NCI-H146 (cell line): Measurements from ENCODE around the gene ADAMTSL3.

Source experiments
- DNase-seq: peaks from one replicate; lab custom pipeline; 2025; lab: John Stamatoyannopoulos, UW

ADAMTSL3 gene

GRCh38 chr15:83977992-83978391 lies 324.1 kb downstream of the ADAMTSL3 start:
- DNase-seq: no peak

GRCh38 chr15:83978588-83978987 lies 324.7 kb downstream of the ADAMTSL3 start:
- no peak for DNase-seq

GRCh38 chr15:83980637-83981036 lies 326.7 kb downstream of the ADAMTSL3 start:
- DNase-seq: no peak

- DNase-seq: no peak
These were observed 328.8 kb downstream of the ADAMTSL3 start for GRCh38 chr15:83982748-83983147.

GRCh38 chr15:83983634-83984458 lies 329.9 kb downstream of the ADAMTSL3 start:
- no peak for DNase-seq

GRCh38 chr15:83984601-83985000 lies 330.7 kb downstream of the ADAMTSL3 start:
- DNase-seq: no peak

- DNase-seq: no peak
These were observed 337.2 kb downstream of the ADAMTSL3 start for GRCh38 chr15:83991163-83991562.

GRCh38 chr15:83992324-83993031 lies 338.6 kb downstream of the ADAMTSL3 start:
- DNase-seq: no peak

- no peak for DNase-seq
These were observed 339.7 kb downstream of the ADAMTSL3 start for GRCh38 chr15:83993591-83993990.

GRCh38 chr15:83998486-83998885 lies 344.6 kb downstream of the ADAMTSL3 start:
- DNase-seq: no peak

- no peak for DNase-seq
These were observed 345.6 kb downstream of the ADAMTSL3 start for GRCh38 chr15:83999396-84000135.

- DNase-seq: no peak
These were observed 347.1 kb downstream of the ADAMTSL3 start for GRCh38 chr15:84001037-84001436.

- DNase-seq: no peak
These were observed 347.7 kb downstream of the ADAMTSL3 start for GRCh38 chr15:84001655-84002054.

GRCh38 chr15:84003791-84004503 lies 350.0 kb downstream of the ADAMTSL3 start:
- no peak for DNase-seq

- no peak for DNase-seq
These were observed 352.5 kb downstream of the ADAMTSL3 start for GRCh38 chr15:84006421-84006820.

GRCh38 chr15:84009616-84010015 lies 355.7 kb downstream of the ADAMTSL3 start:
- DNase-seq: no peak

GRCh38 chr15:84010246-84010645 lies 356.3 kb downstream of the ADAMTSL3 start:
- no peak for DNase-seq

- no peak for DNase-seq
These were observed 362.4 kb downstream of the ADAMTSL3 start for GRCh38 chr15:84016371-84016770.

- DNase-seq: no peak
These were observed 368.6 kb downstream of the ADAMTSL3 start for GRCh38 chr15:84022516-84022915.

- DNase-seq: no peak
These were observed 369.7 kb downstream of the ADAMTSL3 start for GRCh38 chr15:84023636-84024035.

- DNase-seq: no peak
These were observed 380.1 kb downstream of the ADAMTSL3 start for GRCh38 chr15:84033793-84034553.
